GM20431 (cell line): ENCODE results near the gene NPR3.

Experiments
- in situ Hi-C: fragments of 300-500 bp; cut with MseI, MboI; formaldehyde crosslinking; loops from one replicate; pipeline ENCODE4 v1.15.0; 2020; ENCODE audit warnings: low sequenced_read_pairs; ENCODE audit not compliant: unreplicated experiment

NPR3 gene

GRCh38 chr5:32711681-32712480 is 760 bp downstream of the NPR3 start:
- in situ Hi-C loops = no loop called here

- in situ Hi-C loops = no loop called here
Observed at GRCh38 chr5:32712481-32713360, 1.6 kb downstream of the NPR3 start.

GRCh38 chr5:32713361-32713769 is 2.2 kb downstream of the NPR3 start:
- in situ Hi-C loops = no loop called here

GRCh38 chr5:32713770-32714381 is 2.8 kb downstream of the NPR3 start:
- in situ Hi-C loops = no loop called here

GRCh38 chr5:32714836-32715235 is 3.7 kb downstream of the NPR3 start:
- in situ Hi-C loops = no loop called here

- in situ Hi-C loops = no loop called here
Observed at GRCh38 chr5:32720300-32720699, 9.2 kb downstream of the NPR3 start.

GRCh38 chr5:32721626-32722025 is 10.5 kb downstream of the NPR3 start:
- in situ Hi-C loops = no loop called here

GRCh38 chr5:32722957-32723356 is 11.8 kb downstream of the NPR3 start:
- in situ Hi-C loops = no loop called here

GRCh38 chr5:32724526-32724925 is 13.4 kb downstream of the NPR3 start:
- in situ Hi-C loops = no loop called here

- in situ Hi-C loops = no loop called here
Observed at GRCh38 chr5:32726086-32726557, 15.0 kb downstream of the NPR3 start.

- in situ Hi-C loops = no loop called here
Observed at GRCh38 chr5:32729651-32730050, 18.5 kb downstream of the NPR3 start.

GRCh38 chr5:32733590-32734340 is 22.6 kb downstream of the NPR3 start:
- in situ Hi-C loops = no loop called here

- in situ Hi-C loops = no loop called here
Observed at GRCh38 chr5:32734827-32735378, 23.8 kb downstream of the NPR3 start.

GRCh38 chr5:32735512-32735911 is 24.4 kb downstream of the NPR3 start:
- in situ Hi-C loops = no loop called here

- in situ Hi-C loops = no loop called here
Observed at GRCh38 chr5:32736842-32737241, 25.7 kb downstream of the NPR3 start.

- in situ Hi-C loops = no loop called here
Observed at GRCh38 chr5:32740651-32741050, 29.5 kb downstream of the NPR3 start.

GRCh38 chr5:32745317-32745716 is 34.2 kb downstream of the NPR3 start:
- in situ Hi-C loops = no loop called here

GRCh38 chr5:32752411-32752810 is 41.3 kb downstream of the NPR3 start:
- in situ Hi-C loops = no loop called here

- in situ Hi-C loops = no loop called here
Observed at GRCh38 chr5:32753051-32753450, 41.9 kb downstream of the NPR3 start.

- in situ Hi-C loops = no loop called here
Observed at GRCh38 chr5:32753765-32754164, 42.6 kb downstream of the NPR3 start.
